Activated naive CD4-positive, alpha-beta T cell treated with anti-CD3 and anti-CD28 coated beads, Interleukin-2, amount 10 ng/mL, durations not matched to agents 7 days and 5 days (primary cell): Measurements from ENCODE around the gene SIX4.

Experiments used
- CTCF ChIA-PET: fragments of 350-600 bp; sonication (Branson Sonifier 250); formaldehyde crosslinking; loops from one replicate; lab custom pipeline; 2021; ENCODE audit warnings: antibody characterized with exemption; lab: Charles Lee
- DNase-seq: peaks from one replicate; pipeline ENCODE4 v3.0.0-alpha.2; 2020
- H3K27ac Mint-ChIP-seq: one replicate; pipeline ENCODE4 v1.8.0; 2021; ENCODE audit warnings: mild to moderate bottlenecking, moderate library complexity, mixed read lengths
- H3K27me3 Mint-ChIP-seq: one replicate; pipeline ENCODE4 v1.8.0; 2021; ENCODE audit warnings: mild to moderate bottlenecking, mixed read lengths
- H3K36me3 Mint-ChIP-seq: one replicate; pipeline ENCODE4 v1.8.0; 2021; ENCODE audit warnings: mixed read lengths
- H3K4me1 Mint-ChIP-seq: one replicate; pipeline ENCODE4 v1.8.0; 2021; ENCODE audit warnings: mixed read lengths
- H3K4me3 Mint-ChIP-seq: one replicate; pipeline ENCODE4 v1.8.0; 2021; ENCODE audit warnings: mild to moderate bottlenecking, moderate library complexity, mixed read lengths
- H3K9me3 Mint-ChIP-seq: one replicate; pipeline ENCODE4 v1.8.0; 2021; ENCODE audit warnings: mixed read lengths

Gene SIX4

DNA sequence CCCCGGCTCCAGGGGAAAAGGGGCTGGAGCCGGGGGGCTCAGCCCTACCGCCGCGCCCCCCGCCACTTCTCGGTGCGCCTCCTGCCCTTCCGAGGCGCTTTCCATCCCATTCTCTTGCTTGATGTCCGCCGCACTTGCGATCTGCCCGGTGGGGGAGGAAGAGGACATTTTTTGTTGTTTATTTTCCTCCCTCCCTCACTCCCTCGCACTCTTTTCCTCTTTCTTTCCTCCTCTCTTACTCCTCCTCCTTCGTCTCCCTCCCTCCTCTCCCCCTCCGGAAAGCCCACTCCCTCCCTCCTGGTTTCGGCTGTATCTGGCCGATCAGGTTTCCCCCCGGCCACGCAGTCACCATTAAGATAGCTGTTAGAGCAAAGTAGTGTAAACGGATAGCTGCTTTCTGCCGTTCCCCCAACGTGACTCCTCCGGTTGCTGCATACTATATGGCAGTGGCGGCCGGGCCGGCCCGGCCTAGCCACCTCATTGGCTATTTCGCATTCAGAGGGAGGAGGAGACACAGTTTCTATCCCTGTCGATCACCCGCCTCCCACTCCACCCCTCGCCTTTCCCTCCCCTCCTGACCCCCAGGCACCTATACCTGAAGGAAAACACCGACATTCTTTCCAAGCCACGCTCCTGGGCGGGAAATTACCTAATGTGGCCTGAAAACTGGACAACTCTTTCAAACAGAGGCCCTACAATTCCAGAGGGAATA lies at the start of gene SIX4:
TSS of gene SIX4 (minus strand) at position 445 of the 712 bp plus-strand sequence. CDS start at position 168, 277 bp downstream.
- Mint-ChIP-seq H3K4me3 (peak within 1 kb of the TSS; percentile 75), H3K27me3 (peaks cover 89% of the 10 kb centered on the region), H3K36me3 (peaks cover 2% of the 10 kb centered on the region), H3K9me3 (no peaks in the 10 kb centered on the region), H3K4me1 (peaks cover 22% of the 10 kb centered on the region), H3K27ac (no peak within 1 kb of the TSS)
- CTCF ChIA-PET = no interaction called here
- no peak for DNase-seq

DNA sequence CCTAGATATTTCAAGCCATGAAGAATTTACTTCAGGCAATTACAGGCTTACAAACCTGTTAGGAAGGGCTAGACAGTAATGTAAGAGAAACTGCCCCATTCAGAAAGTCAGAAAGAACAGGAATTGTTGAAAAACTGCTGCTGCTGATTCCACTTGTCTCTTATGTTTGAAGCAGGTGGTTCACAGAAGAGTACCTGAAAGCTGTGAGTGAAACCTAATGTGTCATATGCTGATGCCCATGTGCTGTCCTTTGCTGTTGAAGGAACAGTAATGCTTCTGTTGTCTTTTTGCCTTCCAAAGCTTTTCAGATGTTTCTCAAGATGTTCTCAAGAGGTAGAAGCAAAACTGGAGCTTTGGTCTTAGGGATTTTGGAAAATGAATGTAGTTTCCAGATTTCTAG lies 49.4 kb upstream of the SIX4 start:
- Mint-ChIP-seq H3K9me3 (no peaks in the 10 kb centered on the region), H3K4me1 (no peaks in the 10 kb centered on the region), H3K27me3 (no peaks in the 10 kb centered on the region), H3K4me3 (no peak overlapping the region), H3K36me3 (no peaks in the 10 kb centered on the region), H3K27ac (no peak overlapping the region)
- CTCF ChIA-PET = no interaction called here
- no peak for DNase-seq

DNA sequence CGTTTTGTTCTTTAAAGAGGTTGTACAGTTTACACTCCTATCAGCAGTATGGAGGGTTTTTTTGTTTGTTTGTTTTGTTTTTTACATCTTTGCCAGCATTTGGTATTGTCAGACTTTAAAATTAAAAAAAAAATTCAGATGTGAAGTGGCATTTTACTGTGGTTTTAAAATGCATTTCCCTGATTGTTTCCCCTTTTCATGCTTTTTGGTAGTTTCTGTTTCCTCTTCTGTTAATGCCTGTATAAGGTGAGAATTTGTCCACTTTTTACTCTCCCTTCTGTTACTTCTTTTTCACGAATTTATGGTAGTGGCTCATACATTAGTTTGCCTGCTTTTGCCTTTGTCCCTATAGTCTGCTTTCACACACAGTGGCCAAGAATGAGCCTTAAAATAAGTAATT lies 47.0 kb upstream of the SIX4 start:
- H3K4me1 Mint-ChIP-seq = no peaks in the 10 kb centered on the region
- no peak for DNase-seq
- no peaks in the 10 kb centered on the region for H3K9me3 Mint-ChIP-seq
- CTCF ChIA-PET = no interaction called here
- H3K36me3 Mint-ChIP-seq = no peaks in the 10 kb centered on the region
- no peak overlapping the region for H3K4me3 Mint-ChIP-seq
- no peaks in the 10 kb centered on the region for H3K27me3 Mint-ChIP-seq
- no peak overlapping the region for H3K27ac Mint-ChIP-seq

DNA sequence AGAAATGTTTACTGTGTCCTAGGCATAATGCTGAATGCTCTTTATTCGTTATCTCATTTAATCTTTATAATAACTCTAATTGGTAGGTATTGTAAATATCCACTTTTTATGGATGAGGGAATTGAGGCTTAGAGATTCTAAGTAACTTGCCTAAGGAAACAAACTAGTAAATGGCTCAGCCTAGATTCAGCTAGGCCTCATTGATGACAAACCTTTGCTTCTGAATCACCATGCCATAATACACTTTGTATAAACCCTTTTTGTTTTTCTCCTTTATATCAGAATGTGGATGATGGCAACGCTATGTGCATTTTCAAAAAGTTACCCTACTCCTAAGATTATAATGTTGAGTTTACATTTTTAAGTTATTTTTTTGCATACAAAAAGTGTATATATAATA lies 44.5 kb upstream of the SIX4 start:
- Mint-ChIP-seq H3K4me3 (no peak overlapping the region), H3K27ac (no peak overlapping the region), H3K27me3 (no peaks in the 10 kb centered on the region), H3K4me1 (no peaks in the 10 kb centered on the region), H3K36me3 (no peaks in the 10 kb centered on the region), H3K9me3 (no peaks in the 10 kb centered on the region)
- DNase-seq = no peak
- CTCF ChIA-PET = no interaction called here

DNA sequence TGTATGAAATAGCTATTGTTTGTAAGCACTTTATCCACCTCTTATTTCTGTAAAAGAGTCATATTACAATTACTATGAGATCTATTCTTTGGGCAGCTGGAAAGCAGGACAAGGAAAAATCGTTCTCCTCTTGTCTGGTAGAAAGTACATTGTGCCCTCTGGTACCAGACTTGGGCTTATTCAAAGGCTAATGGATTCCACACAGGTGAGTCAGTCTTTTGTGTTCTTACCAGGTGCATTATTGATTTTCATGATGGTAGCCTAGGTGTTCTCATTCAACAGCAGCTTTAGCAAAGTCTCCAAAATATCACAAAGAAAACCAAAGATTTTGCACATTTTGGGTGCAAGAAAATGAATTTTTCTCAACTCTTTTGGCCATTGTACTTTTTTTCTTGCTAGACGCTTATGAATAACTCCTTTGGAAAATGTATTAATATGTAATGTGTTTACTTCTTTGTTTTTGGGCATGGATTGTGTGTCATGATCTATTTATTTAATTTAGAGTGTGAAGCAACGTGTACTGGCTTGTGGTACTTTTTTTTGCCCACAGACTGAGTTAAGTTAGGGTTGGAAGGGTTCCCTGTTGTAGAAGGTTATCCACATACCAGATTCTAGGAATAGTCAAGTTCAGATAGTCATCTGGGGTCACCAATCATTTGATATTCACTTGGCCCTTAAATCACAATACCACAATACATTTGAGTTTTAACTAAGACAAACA lies 36.7 kb upstream of the SIX4 start:
- peaks cover 35% of the 10 kb centered on the region for H3K4me1 Mint-ChIP-seq
- no peak for DNase-seq
- no peak overlapping the region for H3K27ac Mint-ChIP-seq
- no peak overlapping the region for H3K4me3 Mint-ChIP-seq
- H3K36me3 Mint-ChIP-seq = peaks cover 10% of the 10 kb centered on the region
- H3K27me3 Mint-ChIP-seq = peaks cover 7% of the 10 kb centered on the region
- no peaks in the 10 kb centered on the region for H3K9me3 Mint-ChIP-seq
- CTCF ChIA-PET = no interaction called here

DNA sequence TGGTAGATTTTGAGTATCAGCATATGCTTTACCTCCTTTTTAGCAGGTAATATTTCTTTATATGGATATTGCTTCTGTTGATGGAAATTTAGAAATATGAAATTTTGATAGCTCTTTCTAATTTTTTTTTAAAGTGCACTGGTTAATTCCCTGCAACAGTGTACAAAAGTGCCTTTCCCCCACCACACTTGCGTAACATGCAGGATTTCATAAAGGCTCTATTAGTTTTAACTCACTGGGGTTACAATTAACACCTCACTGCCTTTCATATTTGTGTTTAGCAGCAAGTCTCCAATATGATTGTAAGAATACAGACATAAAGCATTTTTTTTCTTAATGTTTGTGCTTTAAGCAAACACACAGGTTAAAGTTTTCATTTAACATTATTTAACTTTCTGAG lies 36.1 kb upstream of the SIX4 start:
- no peaks in the 10 kb centered on the region for H3K9me3 Mint-ChIP-seq
- H3K27me3 Mint-ChIP-seq = peaks cover 8% of the 10 kb centered on the region
- no peak overlapping the region for H3K4me3 Mint-ChIP-seq

DNA sequence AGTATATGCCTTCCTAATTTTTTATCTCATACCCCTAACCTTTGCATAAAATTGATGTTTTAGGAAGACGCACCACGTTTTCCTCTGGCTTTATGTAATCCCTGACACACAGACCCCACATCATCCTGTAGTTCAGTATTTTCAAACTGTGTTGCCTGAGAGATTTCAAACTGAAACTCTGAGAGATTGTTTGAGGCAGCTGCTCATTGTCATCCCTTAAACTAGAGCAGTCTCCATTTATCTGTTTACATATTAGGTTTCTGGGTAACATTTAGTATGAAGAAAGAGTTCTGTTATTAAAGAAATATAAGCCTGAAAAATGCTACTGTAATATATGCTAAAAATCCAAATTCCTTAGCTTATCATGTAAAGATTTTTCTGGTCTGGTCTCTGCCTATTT lies 34.7 kb upstream of the SIX4 start:
- no peak for DNase-seq
- H3K4me1 Mint-ChIP-seq = peaks cover 50% of the 10 kb centered on the region
- peaks cover 12% of the 10 kb centered on the region for H3K27me3 Mint-ChIP-seq
- peaks cover 10% of the 10 kb centered on the region for H3K36me3 Mint-ChIP-seq
- H3K9me3 Mint-ChIP-seq = no peaks in the 10 kb centered on the region
- CTCF ChIA-PET = no interaction called here
- H3K4me3 Mint-ChIP-seq = no peak overlapping the region
- no peak overlapping the region for H3K27ac Mint-ChIP-seq

More for the DNA sequence above, 36.1 kb upstream of the SIX4 start:
- H3K36me3 Mint-ChIP-seq = peaks cover 10% of the 10 kb centered on the region
- no peak for DNase-seq
- CTCF ChIA-PET = no interaction called here
- H3K4me1 Mint-ChIP-seq = peaks cover 41% of the 10 kb centered on the region
- no peak overlapping the region for H3K27ac Mint-ChIP-seq

DNA sequence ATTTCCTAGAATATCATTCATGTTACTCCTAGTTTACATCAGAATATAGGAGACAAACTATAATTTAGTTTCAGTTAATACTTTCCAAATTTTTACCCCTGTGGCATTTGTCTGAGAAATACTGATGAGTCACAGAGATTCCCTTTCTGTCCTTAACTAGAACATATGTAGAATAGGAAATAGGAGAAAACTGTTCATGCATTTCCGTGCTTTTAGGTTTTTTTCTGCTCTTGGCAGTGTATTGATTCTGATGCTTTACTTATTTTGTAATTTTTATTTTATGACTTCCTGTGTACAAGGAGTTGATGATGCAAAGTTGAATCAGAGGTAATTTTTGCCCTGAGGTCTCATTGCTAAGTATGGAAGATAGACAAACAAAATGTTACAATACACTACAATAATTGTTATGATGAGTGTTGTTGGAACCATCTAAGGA lies 33.4 kb upstream of the SIX4 start:
- DNase-seq = no peak
- H3K4me1 Mint-ChIP-seq = peaks cover 62% of the 10 kb centered on the region
- no peak overlapping the region for H3K27ac Mint-ChIP-seq

DNA sequence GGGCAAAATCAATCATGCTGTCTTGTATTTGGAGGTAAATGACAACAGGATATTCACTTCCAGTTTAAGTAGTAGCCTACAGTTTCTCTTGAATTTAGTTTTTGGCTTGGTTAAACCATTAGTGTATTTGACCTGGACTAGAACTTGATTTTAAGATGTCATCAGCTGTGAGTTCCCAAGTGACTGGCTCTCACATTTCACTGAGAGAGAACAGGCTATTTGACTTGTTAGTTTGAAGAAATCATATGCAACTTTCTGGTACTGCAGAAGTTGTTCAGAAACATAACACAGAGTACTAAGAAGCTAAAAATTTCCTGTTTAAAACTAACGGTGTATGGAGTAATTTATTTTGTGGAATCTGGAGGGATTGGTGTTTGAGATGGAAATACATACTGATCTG lies 32.7 kb upstream of the SIX4 start:
- H3K36me3 Mint-ChIP-seq = peaks cover 12% of the 10 kb centered on the region
- H3K4me1 Mint-ChIP-seq = peaks cover 67% of the 10 kb centered on the region
- CTCF ChIA-PET = no interaction called here
- H3K9me3 Mint-ChIP-seq = no peaks in the 10 kb centered on the region
- no peak for DNase-seq
- H3K27me3 Mint-ChIP-seq = peaks cover 12% of the 10 kb centered on the region
- no peak overlapping the region for H3K4me3 Mint-ChIP-seq
- no peak overlapping the region for H3K27ac Mint-ChIP-seq

More for the DNA sequence above, 33.4 kb upstream of the SIX4 start:
- peaks cover 12% of the 10 kb centered on the region for H3K27me3 Mint-ChIP-seq
- H3K36me3 Mint-ChIP-seq = peaks cover 12% of the 10 kb centered on the region
- no peaks in the 10 kb centered on the region for H3K9me3 Mint-ChIP-seq
- H3K4me3 Mint-ChIP-seq = no peak overlapping the region
- CTCF ChIA-PET = no interaction called here

DNA sequence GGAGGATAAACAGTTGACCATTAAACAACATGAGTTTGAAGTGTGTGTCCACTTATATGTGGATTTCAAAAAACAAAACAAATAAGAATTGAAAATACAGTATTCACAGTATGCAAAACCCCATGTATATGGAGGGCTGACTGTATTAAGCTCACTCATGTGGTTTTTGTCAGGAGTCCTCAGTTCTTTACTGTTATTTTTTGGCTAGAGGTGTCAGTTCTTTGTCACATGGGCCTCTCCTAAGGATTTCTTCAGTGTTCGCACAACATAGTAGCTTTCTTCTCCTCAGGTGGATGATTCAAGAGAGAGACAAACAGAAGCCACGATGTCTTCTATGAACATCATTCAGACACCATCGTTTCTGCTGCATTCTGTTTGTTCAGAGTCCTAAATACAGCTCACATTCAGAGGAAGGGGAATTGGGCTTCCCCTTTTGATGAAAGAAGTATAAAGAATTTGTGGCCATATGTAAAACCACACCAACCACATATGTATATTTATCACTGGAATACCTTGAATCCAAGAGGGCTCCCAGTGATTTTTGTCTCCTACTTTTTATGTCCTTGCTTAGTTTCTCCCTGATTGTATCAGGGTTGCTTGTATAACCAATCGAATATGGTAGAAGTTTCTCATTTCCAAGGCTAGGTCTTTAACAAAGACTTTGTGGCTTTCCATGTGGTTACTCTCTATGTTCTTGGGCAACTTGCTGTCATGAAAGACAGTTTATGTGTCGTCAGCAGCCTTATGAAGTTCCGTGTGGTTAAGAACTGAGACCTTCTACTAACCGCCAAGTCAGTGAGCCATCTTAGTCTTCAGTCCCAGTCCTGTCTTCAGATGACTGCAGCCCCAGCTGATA lies 29.3 kb upstream of the SIX4 start:
- Mint-ChIP-seq H3K27me3 (peaks cover 21% of the 10 kb centered on the region), H3K36me3 (peaks cover 10% of the 10 kb centered on the region), H3K4me3 (peak overlapping the region; percentile 36), H3K9me3 (no peaks in the 10 kb centered on the region), H3K27ac (peak overlapping the region; percentile 89), H3K4me1 (peaks cover 56% of the 10 kb centered on the region)
- DNase-seq = peak; percentile 74
- CTCF ChIA-PET = interaction anchor here (0.6 kb wide), 1 partner anchor 18 kb away, joined by 3 read pairs; no protein-coding TSS in a partner anchor

DNA sequence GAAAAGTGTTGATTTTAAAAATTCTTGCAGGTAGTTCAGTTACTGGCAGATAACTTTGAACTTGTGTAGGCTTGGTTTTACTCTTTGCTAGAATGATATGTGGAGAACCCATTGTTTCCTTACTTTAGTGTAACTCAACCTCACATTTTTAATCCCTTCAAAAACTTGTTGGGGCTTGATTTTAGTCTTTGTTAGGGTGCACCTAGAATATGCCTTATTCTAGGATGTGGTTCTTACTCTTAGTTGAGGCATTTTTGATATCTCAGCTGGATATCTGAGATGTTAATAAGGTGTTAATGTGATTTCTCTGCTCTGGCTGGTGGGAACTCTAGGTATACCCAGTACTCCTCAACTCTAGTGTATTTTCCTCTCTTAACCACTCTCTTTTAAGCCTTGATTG lies 20.4 kb upstream of the SIX4 start:
- DNase-seq = no peak
- no peaks in the 10 kb centered on the region for H3K4me1 Mint-ChIP-seq
- no peaks in the 10 kb centered on the region for H3K27me3 Mint-ChIP-seq
- H3K9me3 Mint-ChIP-seq = peaks cover 2% of the 10 kb centered on the region
- H3K4me3 Mint-ChIP-seq = no peak overlapping the region
- no peak overlapping the region for H3K27ac Mint-ChIP-seq
- CTCF ChIA-PET = no interaction called here
- H3K36me3 Mint-ChIP-seq = peaks cover 5% of the 10 kb centered on the region

DNA sequence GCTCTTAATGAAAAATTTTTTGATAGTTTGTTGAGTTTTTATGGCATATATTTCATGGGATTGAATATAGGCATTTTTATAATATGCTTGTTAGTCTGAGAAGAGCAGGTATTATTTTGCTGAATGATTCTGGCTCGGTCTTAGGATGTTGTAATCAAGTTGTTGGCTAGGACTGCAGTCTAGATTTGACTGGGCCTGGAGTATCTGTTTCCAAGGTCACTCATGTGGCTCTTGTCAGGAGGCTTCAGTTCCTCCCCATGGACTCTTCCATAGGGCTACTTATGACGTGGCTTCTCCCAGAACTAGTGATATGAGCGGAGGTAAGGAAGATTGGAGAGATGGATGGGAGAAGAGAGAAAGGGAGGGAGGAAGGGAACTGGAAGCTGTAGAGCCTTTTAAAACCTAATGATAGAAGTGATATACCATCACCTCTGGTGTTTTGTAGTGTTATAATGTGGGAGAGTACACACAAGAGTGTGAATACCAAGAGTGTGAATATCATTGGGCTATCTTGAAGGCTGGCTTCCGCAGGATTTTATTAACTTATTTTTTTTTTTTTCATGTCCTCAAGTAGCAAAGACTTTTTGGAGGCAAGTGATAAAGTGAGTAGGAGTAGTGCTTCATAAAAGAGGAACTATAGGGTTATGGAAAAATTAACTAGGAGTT lies 14.8 kb upstream of the SIX4 start:
- peaks cover 25% of the 10 kb centered on the region for H3K4me1 Mint-ChIP-seq
- peaks cover 10% of the 10 kb centered on the region for H3K36me3 Mint-ChIP-seq
- H3K9me3 Mint-ChIP-seq = peaks cover 2% of the 10 kb centered on the region
- CTCF ChIA-PET = no interaction called here
- no peak for DNase-seq
- no peak overlapping the region for H3K4me3 Mint-ChIP-seq
- H3K27ac Mint-ChIP-seq = no peak overlapping the region
- H3K27me3 Mint-ChIP-seq = peaks cover 5% of the 10 kb centered on the region

DNA sequence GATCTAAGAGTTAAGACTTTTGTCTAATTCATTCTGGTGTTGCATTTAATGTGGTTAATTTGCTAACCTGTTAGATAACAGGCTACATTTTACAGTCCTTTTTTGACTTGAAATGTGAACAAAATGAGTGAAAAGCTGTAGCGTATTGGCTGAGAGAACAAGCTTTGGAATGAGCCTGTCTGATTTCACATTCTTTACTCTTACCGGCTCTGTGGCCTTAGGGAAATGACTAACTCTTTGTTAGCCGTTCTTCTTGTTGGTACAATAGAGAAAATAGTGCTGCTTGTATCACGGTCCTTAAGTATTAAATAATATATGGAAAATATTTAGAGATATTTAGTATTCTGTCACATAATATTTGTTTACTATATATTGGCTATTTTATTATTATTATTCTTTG lies 12.3 kb upstream of the SIX4 start:
- CTCF ChIA-PET = no interaction called here
- Mint-ChIP-seq H3K4me3 (no peak overlapping the region), H3K27ac (no peak overlapping the region), H3K36me3 (peaks cover 5% of the 10 kb centered on the region), H3K4me1 (peaks cover 27% of the 10 kb centered on the region), H3K9me3 (no peaks in the 10 kb centered on the region), H3K27me3 (peaks cover 12% of the 10 kb centered on the region)
- DNase-seq = no peak

DNA sequence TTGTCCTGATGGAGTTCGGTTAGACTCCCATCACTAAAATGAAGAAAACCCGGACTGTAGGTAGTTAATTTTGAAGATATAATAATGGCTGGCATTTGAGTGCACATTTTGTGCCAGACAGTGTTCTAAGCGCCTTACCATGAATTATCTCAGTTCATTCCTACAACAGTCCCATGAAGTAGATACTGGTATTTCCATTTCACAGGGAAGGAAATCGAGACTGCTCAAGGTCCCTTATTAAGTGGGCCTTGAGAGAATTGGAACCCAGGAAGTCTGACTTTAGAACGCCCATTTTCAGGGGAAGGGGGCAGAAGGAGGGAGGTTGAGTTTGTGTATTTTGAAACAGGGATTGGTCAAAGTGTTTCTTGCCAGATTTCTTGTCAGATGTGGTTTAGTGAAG lies 11.3 kb upstream of the SIX4 start:
- CTCF ChIA-PET = interaction anchor here (0.5 kb wide), 1 partner anchor 18 kb away, joined by 3 read pairs; no protein-coding TSS in a partner anchor
- DNase-seq = no peak
- Mint-ChIP-seq H3K27me3 (peaks cover 19% of the 10 kb centered on the region), H3K27ac (no peak overlapping the region), H3K36me3 (peaks cover 5% of the 10 kb centered on the region), H3K4me3 (peak overlapping the region; percentile 100), H3K9me3 (peaks cover 2% of the 10 kb centered on the region), H3K4me1 (peaks cover 27% of the 10 kb centered on the region)
